Fibroblast of lung (primary cell): ENCODE data around the gene EPAS1. TPM values are rescaled to one million over a fixed set of nuclear protein-coding genes. Genes with fewer than 3 reads are reported as not detected.

Source experiments
- DNase-seq, 2 donors: peaks; one replicate each; pipeline versions ENCODE4 v3.0.0 to v3.0.0-alpha.2; 2010; ENCODE audit warnings: low read depth in 2 of 2
- H2AFZ ChIP-seq: 2 replicates; pipeline ENCODE4 v1.5.1; 2012; ENCODE audit warnings: low read length, control low read depth, inconsistent platforms
- H3K27ac ChIP-seq: 2 replicates; pipeline ENCODE4 v1.5.1; 2011; ENCODE audit warnings: low read length, control low read depth; ENCODE audit not compliant: insufficient read depth
- H3K27me3 ChIP-seq: 2 replicates; pipeline ENCODE4 v1.5.1; 2011; ENCODE audit warnings: mild to moderate bottlenecking, low read length; ENCODE audit not compliant: control insufficient read depth, insufficient read depth
- H3K36me3 ChIP-seq: 2 replicates; pipeline ENCODE4 v1.5.1; 2011; ENCODE audit warnings: low read length; ENCODE audit not compliant: control insufficient read depth, insufficient read depth
- H3K4me1 ChIP-seq: 2 replicates; pipeline ENCODE4 v1.5.1; 2011; ENCODE audit warnings: low read length; ENCODE audit not compliant: control insufficient read depth, insufficient read depth; ENCODE audit errors: extremely low read depth
- H3K4me2 ChIP-seq: 2 replicates; pipeline ENCODE4 v1.5.1; 2011; ENCODE audit warnings: low read length, control low read depth; ENCODE audit not compliant: insufficient read depth; ENCODE audit errors: extremely low read depth
- H3K4me3 ChIP-seq, 4 experiments: fragments of 200-600 bp in 1 of 4; sonication (generic) in 1 of 4; replicated peaks in 1 of 4; 2 replicates each; pipeline ENCODE4 v1.5.1; 2011 to 2016; ENCODE audit warnings: low read length in 4 of 4, low read depth in 3 of 4, mild to moderate bottlenecking in 3 of 4, control low read depth in 2 of 4, inconsistent platforms in 1 of 4, mixed read lengths in 1 of 4; ENCODE audit not compliant: insufficient read depth in 1 of 4; ENCODE audit errors: control extremely low read depth in 1 of 4
- H3K79me2 ChIP-seq: 2 replicates; pipeline ENCODE4 v1.5.1; 2012; ENCODE audit warnings: mild to moderate bottlenecking, low read length, inconsistent platforms; ENCODE audit not compliant: control insufficient read depth, insufficient read depth
- H3K9ac ChIP-seq: 2 replicates; pipeline ENCODE4 v1.5.1; 2011; ENCODE audit warnings: mild to moderate bottlenecking, low read length, control low read depth; ENCODE audit not compliant: insufficient read depth
- H3K9me3 ChIP-seq: 2 replicates; pipeline ENCODE4 v1.5.1; 2012; ENCODE audit warnings: low read depth, low read length; ENCODE audit not compliant: control insufficient read depth, insufficient read depth
- H4K20me1 ChIP-seq: 2 replicates; pipeline ENCODE4 v1.5.1; 2011; ENCODE audit warnings: low read length; ENCODE audit not compliant: control insufficient read depth, insufficient read depth; ENCODE audit errors: extremely low read depth
- CTCF ChIP-seq, 2 donors: IDR thresholded peaks in 1 of 2; conservative IDR thresholded peaks in 1 of 2; 1 replicate in 1 of 2; 2 replicates in 1 of 2; pipeline ENCODE4 v1.5.1; 2011 to 2012; ENCODE audit warnings: low read length in 2 of 2, control low read depth in 1 of 2, inconsistent platforms in 1 of 2, low read depth in 1 of 2, mild to moderate bottlenecking in 1 of 2
- EZH2 ChIP-seq: IDR thresholded peaks from 2 replicates; pipeline ENCODE4 v1.5.1; 2012; ENCODE audit warnings: low read length, control low read depth, mild to moderate bottlenecking; ENCODE audit errors: missing control alignments
- polyA plus RNA-seq, 2 donors: library from polyadenylated mRNA; depleted of rRNA in 1 of 2; stranded (reverse) in 1 of 2; unstranded in 1 of 2; fragments of >200 nt; gene quantifications; 2 replicates each; pipeline ENCODE4 v1.2.1, GENCODE V29; 2011 to 2012; ENCODE audit warnings: missing spikeins in 1 of 2
- total RNA-seq: library from RNA; depleted of rRNA; stranded (reverse); fragments of >200 nt; gene quantifications from 2 replicates; pipeline ENCODE4 v1.2.1, GENCODE V29; 2014

The EPAS1 gene
- total and polyA plus RNA-seq, 2 donors (not counting 1 experiment from before 2014, with no cell fraction given): 120 to 941 TPM

GRCh38 chr2:46306988-46307655, 9.9 kb downstream of the EPAS1 start:
- peaks cover 25% of the 10 kb centered on the region for H3K4me1 ChIP-seq
- peaks cover 2% of the 10 kb centered on the region for H4K20me1 ChIP-seq
- H2AFZ ChIP-seq: no peak overlapping the region
- no peak overlapping the region for H3K4me3 ChIP-seq
- no peaks in the 10 kb centered on the region for H3K36me3 ChIP-seq
- H3K9me3 ChIP-seq: no peaks in the 10 kb centered on the region
- TF ChIP-seq CTCF (conservative IDR thresholded peaks at IDR 0.05 in 1 of 2, IDR thresholded peaks at IDR 0.05 in 1 of 2; ENCODE audit: low read depth in 1 of 2, low read length in 2 of 2): no peak
- H3K4me2 ChIP-seq: no peak overlapping the region
- no peak for DNase-seq
- H3K27ac ChIP-seq: no peak overlapping the region
- H3K27me3 ChIP-seq: no peaks in the 10 kb centered on the region
- no peak overlapping the region for H3K9ac ChIP-seq
- peaks cover 81% of the 10 kb centered on the region for H3K79me2 ChIP-seq

GRCh38 chr2:46308081-46308480, 10.9 kb downstream of the EPAS1 start:
- DNase-seq: no peak
- Histone ChIP-seq H2AFZ (no peak overlapping the region), H3K4me3 (no peak overlapping the region), H3K9ac (no peak overlapping the region), H3K79me2 (peaks cover 81% of the 10 kb centered on the region), H3K27ac (no peak overlapping the region), H3K9me3 (no peaks in the 10 kb centered on the region), H3K36me3 (no peaks in the 10 kb centered on the region), H3K4me2 (no peak overlapping the region), H4K20me1 (peaks cover 2% of the 10 kb centered on the region), H3K4me1 (peaks cover 26% of the 10 kb centered on the region), H3K27me3 (no peaks in the 10 kb centered on the region)
- no peak for TF ChIP-seq CTCF (conservative IDR thresholded peaks at IDR 0.05 in 1 of 2, IDR thresholded peaks at IDR 0.05 in 1 of 2; ENCODE audit: low read depth in 1 of 2, low read length in 2 of 2)
- TF ChIP-seq EZH2: no peak

DNA sequence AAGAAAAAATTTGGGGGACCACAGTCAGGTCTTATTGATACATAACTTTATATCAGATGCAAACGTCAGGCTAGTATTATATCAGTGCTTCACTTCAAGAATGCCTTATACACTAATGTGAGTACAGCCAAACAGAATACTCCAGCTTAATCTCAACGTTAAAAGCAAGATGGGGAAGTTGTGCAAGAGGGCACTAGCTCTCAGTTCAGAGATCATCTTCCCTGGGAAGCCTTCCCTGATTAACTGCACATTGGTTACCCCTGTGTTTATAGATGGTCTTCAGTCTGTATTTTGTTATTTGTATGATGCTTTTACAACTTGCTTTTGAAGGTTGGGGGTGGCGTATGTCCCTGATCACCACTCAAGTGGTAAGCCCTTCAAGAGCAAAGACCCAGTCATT, 11.4 kb downstream of the EPAS1 start:
- no peak overlapping the region for H3K27ac ChIP-seq
- H3K27me3 ChIP-seq: no peaks in the 10 kb centered on the region
- no peak for DNase-seq
- H3K9me3 ChIP-seq: no peaks in the 10 kb centered on the region
- no peaks in the 10 kb centered on the region for H3K36me3 ChIP-seq
- H3K4me1 ChIP-seq: peaks cover 26% of the 10 kb centered on the region
- peaks cover 2% of the 10 kb centered on the region for H4K20me1 ChIP-seq
- H3K4me2 ChIP-seq: no peak overlapping the region
- TF ChIP-seq EZH2: no peak
- TF ChIP-seq CTCF (conservative IDR thresholded peaks at IDR 0.05 in 1 of 2, IDR thresholded peaks at IDR 0.05 in 1 of 2; ENCODE audit: low read depth in 1 of 2, low read length in 2 of 2): no peak
- H3K9ac ChIP-seq: no peak overlapping the region
- H3K4me3 ChIP-seq: no peak overlapping the region
- peaks cover 78% of the 10 kb centered on the region for H3K79me2 ChIP-seq
- no peak overlapping the region for H2AFZ ChIP-seq
